GM06990 (cell line): ENCODE results near the gene GIPC3.

Experiments used
- DNase-seq: peaks from one replicate; pipeline ENCODE4 v3.0.0-alpha.2; 2011; ENCODE audit not compliant: insufficient read length; ENCODE audit errors: extremely low read depth
- H3K27me3 ChIP-seq: replicated peaks from 2 replicates; pipeline ENCODE4 v1.6.0; 2011; ENCODE audit warnings: low read length; ENCODE audit not compliant: control insufficient read depth, insufficient read depth
- H3K36me3 ChIP-seq: 2 replicates; pipeline ENCODE4 v1.5.1; 2011; ENCODE audit warnings: low read length; ENCODE audit not compliant: control insufficient read depth, insufficient read depth
- H3K4me3 ChIP-seq: replicated peaks from 2 replicates; pipeline ENCODE4 v1.5.1; 2011; ENCODE audit warnings: low read depth, mild to moderate bottlenecking, control low read depth, low read length
- TF ChIP-seq, protein P1 (sequence below): IDR thresholded peaks from 2 replicates; pipeline ENCODE4 v1.5.1; 2011; ENCODE audit warnings: low read length, control low read depth, mild to moderate bottlenecking, inconsistent platforms; ENCODE audit not compliant: insufficient read depth, poor library complexity, severe bottlenecking

GIPC3 gene

DNA sequence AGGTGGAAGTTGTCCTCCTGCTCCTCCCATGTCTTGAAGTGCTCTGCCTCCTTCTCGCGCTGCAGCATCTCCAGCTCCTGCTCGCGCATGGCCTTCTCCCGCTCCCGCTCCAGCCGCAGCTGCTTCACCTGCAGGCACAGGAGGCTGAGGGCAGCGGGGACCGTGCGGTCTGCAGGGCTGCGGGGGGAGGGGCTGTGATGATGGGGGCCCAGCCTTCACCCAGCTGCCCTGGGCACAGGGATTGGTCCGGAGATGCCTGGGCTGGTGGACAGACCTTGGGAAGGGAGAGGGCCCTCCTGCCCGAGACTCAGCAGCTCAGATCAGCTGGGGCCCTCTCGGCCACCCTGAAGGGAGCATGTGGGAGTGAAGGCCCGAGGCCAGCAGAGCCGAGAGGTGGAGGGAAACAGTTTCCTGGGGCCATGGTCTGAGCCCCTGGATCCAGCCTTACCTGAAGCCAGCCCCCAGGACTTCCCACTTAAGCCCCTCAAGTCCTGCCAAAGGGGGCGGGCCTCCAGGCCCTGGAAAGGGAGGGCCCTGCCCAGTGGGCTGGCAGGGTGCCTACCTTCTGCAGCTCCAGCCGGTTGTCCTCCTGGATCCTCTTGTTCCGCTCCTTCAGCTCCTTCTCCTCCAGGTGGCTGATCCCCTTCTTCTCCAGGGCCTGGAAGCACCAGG, 35.0 kb downstream of the GIPC3 start:
- DNase-seq: no peak
- Histone ChIP-seq H3K36me3 (peaks cover 18% of the 10 kb centered on the region), H3K27me3 (no peaks in the 10 kb centered on the region), H3K4me3 (no peak overlapping the region)
- TF ChIP-seq, protein P1, sequence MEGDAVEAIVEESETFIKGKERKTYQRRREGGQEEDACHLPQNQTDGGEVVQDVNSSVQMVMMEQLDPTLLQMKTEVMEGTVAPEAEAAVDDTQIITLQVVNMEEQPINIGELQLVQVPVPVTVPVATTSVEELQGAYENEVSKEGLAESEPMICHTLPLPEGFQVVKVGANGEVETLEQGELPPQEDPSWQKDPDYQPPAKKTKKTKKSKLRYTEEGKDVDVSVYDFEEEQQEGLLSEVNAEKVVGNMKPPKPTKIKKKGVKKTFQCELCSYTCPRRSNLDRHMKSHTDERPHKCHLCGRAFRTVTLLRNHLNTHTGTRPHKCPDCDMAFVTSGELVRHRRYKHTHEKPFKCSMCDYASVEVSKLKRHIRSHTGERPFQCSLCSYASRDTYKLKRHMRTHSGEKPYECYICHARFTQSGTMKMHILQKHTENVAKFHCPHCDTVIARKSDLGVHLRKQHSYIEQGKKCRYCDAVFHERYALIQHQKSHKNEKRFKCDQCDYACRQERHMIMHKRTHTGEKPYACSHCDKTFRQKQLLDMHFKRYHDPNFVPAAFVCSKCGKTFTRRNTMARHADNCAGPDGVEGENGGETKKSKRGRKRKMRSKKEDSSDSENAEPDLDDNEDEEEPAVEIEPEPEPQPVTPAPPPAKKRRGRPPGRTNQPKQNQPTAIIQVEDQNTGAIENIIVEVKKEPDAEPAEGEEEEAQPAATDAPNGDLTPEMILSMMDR: no peak

- H3K4me3 ChIP-seq: no peak overlapping the region
- H3K27me3 ChIP-seq: no peaks in the 10 kb centered on the region
- H3K36me3 ChIP-seq: peaks cover 17% of the 10 kb centered on the region
- no peak for DNase-seq
- TF ChIP-seq, protein P1: no peak
Observed at GRCh38 chr19:3620817-3621547, 35.7 kb downstream of the GIPC3 start.

- no peak for DNase-seq
- no peaks in the 10 kb centered on the region for H3K27me3 ChIP-seq
- TF ChIP-seq, protein P1: no peak
- no peak overlapping the region for H3K4me3 ChIP-seq
- H3K36me3 ChIP-seq: peaks cover 17% of the 10 kb centered on the region
Observed at GRCh38 chr19:3621689-3622088, 36.4 kb downstream of the GIPC3 start.

- no peak for DNase-seq
- TF ChIP-seq, protein P1: no peak
- Histone ChIP-seq H3K36me3 (peaks cover 17% of the 10 kb centered on the region), H3K4me3 (no peak overlapping the region), H3K27me3 (no peaks in the 10 kb centered on the region)
Observed at GRCh38 chr19:3622224-3622623, 36.9 kb downstream of the GIPC3 start.

DNA sequence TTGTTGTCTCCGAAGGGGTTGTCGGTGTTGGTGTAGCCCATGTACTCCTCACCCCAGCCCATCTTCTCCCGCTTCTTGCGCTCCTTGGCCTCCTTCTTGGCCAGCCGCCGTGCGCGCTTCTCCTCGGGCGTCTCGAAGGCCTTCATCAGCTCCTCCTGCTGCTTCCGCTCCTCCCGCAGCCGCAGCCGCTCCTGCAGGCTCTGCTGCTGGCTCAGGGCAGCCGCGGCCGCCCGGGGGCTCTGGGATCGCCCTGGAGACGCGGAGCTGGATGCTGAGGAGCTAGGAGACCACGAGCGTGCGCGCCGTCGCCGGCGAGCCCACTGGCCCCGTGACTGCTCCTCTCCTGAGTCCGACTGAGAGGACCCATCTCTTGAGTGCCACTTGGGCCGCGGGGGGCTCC, 38.4 kb downstream of the GIPC3 start:
- Histone ChIP-seq H3K36me3 (peaks cover 17% of the 10 kb centered on the region), H3K4me3 (no peak overlapping the region), H3K27me3 (no peaks in the 10 kb centered on the region)
- TF ChIP-seq, protein P1: no peak
- DNase-seq: no peak
